B cell (primary cell): ENCODE results near the gene PAQR5. TPM values are rescaled to one million over a fixed set of nuclear protein-coding genes. Genes with fewer than 3 reads are reported as not detected.
A peak's percentile ranks its signal among the peaks of the same experiment; 100 is the strongest.

Experiments
- ATAC-seq: fragments of 200-7000 bp; cut with Tn5 transposase; one replicate; pipeline ENCODE4 v1.10.0; 2021; ENCODE audit warnings: low read depth, mild to moderate bottlenecking, moderate number of reproducible peaks, moderate library complexity
- CTCF ChIA-PET: fragments of 350-600 bp; sonication (Branson Sonifier 250); formaldehyde crosslinking; loops from one replicate; lab custom pipeline; 2021; ENCODE audit warnings: antibody characterized with exemption, inconsistent platforms; lab: Charles Lee
- POLR2A ChIA-PET: fragments of 350-600 bp; sonication (Branson Sonifier 250); formaldehyde crosslinking; loops from one replicate; lab custom pipeline; 2021; ENCODE audit warnings: antibody characterized with exemption; lab: Charles Lee
- DNase-seq: peaks from one replicate; pipeline ENCODE4 v3.0.0; 2013
- H2AFZ ChIP-seq: 2 replicates; pipeline ENCODE4 v1.6.1; 2012; ENCODE audit warnings: mild to moderate bottlenecking, low read depth, low read length; ENCODE audit not compliant: insufficient read depth, poor library complexity, severe bottlenecking
- H3K27ac ChIP-seq, 2 donors: 1 replicate in 1 of 2; 2 replicates in 1 of 2; pipeline ENCODE4 v1.5.1; 2012 to 2013; ENCODE audit warnings: low read length in 2 of 2, mild to moderate bottlenecking in 2 of 2, moderate library complexity in 1 of 2
- H3K27me3 ChIP-seq, 4 experiments: fragments of 200-600 bp in 1 of 4; sonication (generic) in 1 of 4; replicated peaks in 1 of 4; 1 replicate in 2 of 4; 2 replicates in 2 of 4; pipeline versions ENCODE4 v1.6.1 to v1.7.0; 2013 to 2016; ENCODE audit warnings: low read length in 3 of 4, mild to moderate bottlenecking in 2 of 4, mixed read lengths in 1 of 4, moderate library complexity in 1 of 4; ENCODE audit not compliant: insufficient read depth in 4 of 4, control insufficient read depth in 3 of 4; ENCODE audit errors: control extremely low read depth in 1 of 4
- H3K36me3 ChIP-seq, 2 experiments: replicated peaks in 1 of 2; 1 replicate in 1 of 2; 2 replicates in 1 of 2; pipeline versions ENCODE4 v1.6.1 to v1.7.1; 2013; ENCODE audit warnings: low read length in 1 of 2; ENCODE audit not compliant: insufficient read depth in 2 of 2, control insufficient read depth in 1 of 2; ENCODE audit errors: control extremely low read depth in 1 of 2, extremely low read depth in 1 of 2
- H3K4me1 ChIP-seq, 2 donors: fragments of 200-600 bp in 1 of 2; sonication (generic) in 1 of 2; 1 replicate in 1 of 2; 2 replicates in 1 of 2; pipeline versions ENCODE4 v1.5.1 to v1.6.1; 2013 to 2017; ENCODE audit warnings: low read length in 2 of 2; ENCODE audit not compliant: control insufficient read depth in 2 of 2, insufficient read depth in 2 of 2
- H3K4me2 ChIP-seq: replicated peaks from 2 replicates; pipeline ENCODE3; 2012; ENCODE audit warnings: mild to moderate bottlenecking, low read depth, low read length; ENCODE audit not compliant: poor library complexity, severe bottlenecking
- H3K4me3 ChIP-seq, 5 experiments: fragments of 200-600 bp in 1 of 5; sonication (generic) in 1 of 5; 1 replicate in 3 of 5; 2 replicates in 2 of 5; pipeline versions ENCODE4 v1.5.1 to v1.7.0; 2011 to 2016; ENCODE audit warnings: low read length in 4 of 5, mild to moderate bottlenecking in 4 of 5, low read depth in 2 of 5, control low read depth in 1 of 5, moderate library complexity in 1 of 5; ENCODE audit not compliant: insufficient read depth in 1 of 5; ENCODE audit errors: control extremely low read depth in 1 of 5, extremely low read depth in 1 of 5
- H3K79me2 ChIP-seq: fragments of 200-600 bp; sonication (generic); one replicate; pipeline ENCODE4 v1.6.0; 2016; ENCODE audit warnings: low read length; ENCODE audit not compliant: control insufficient read depth, insufficient read depth
- H3K9ac ChIP-seq: fragments of 200-600 bp; sonication (generic); 2 replicates; pipeline ENCODE4 v1.6.1; 2017; ENCODE audit warnings: mild to moderate bottlenecking, low read length, moderate library complexity
- H3K9me3 ChIP-seq, 3 donors: one replicate each; pipeline versions ENCODE4 v1.6.1 to v1.7.1; 2013; ENCODE audit warnings: low read length in 2 of 3; ENCODE audit not compliant: control insufficient read depth in 2 of 3, insufficient read depth in 1 of 3; ENCODE audit errors: control extremely low read depth in 1 of 3
- H4K20me1 ChIP-seq: 2 replicates; pipeline ENCODE4 v1.6.0; 2012; ENCODE audit warnings: mild to moderate bottlenecking, low read length; ENCODE audit not compliant: insufficient read depth, control insufficient read depth, poor library complexity, severe bottlenecking
- H3K27ac Mint-ChIP-seq: one replicate; pipeline ENCODE4 v1.8.0; 2021; ENCODE audit warnings: mixed read lengths
- H3K27me3 Mint-ChIP-seq: one replicate; pipeline ENCODE4 v1.8.0; 2021; ENCODE audit warnings: mixed read lengths
- H3K4me1 Mint-ChIP-seq: one replicate; pipeline ENCODE4 v1.8.0; 2021; ENCODE audit warnings: mixed read lengths
- H3K4me3 Mint-ChIP-seq: one replicate; pipeline ENCODE4 v1.8.0; 2021; ENCODE audit warnings: mixed read lengths
- H3K9me3 Mint-ChIP-seq: one replicate; pipeline ENCODE4 v1.8.0; 2022; ENCODE audit warnings: mixed read lengths; ENCODE audit not compliant: insufficient read depth
- EZH2 ChIP-seq: IDR thresholded peaks from 2 replicates; pipeline ENCODE4 v1.6.1; 2012; ENCODE audit warnings: borderline replicate concordance, low read depth, mild to moderate bottlenecking, moderate library complexity, low read length; ENCODE audit not compliant: insufficient read depth, poor library complexity, severe bottlenecking
- WGBS: methylation state at CpG from one replicate; pipeline ENCODE4 v1.1.5; 2013; ENCODE audit warnings: missing lambda C conversion rate; ENCODE audit not compliant: insufficient coverage; 5-methylcytosine and 5-hydroxymethylcytosine counted together
- intact Hi-C: fragments of 100-400 bp; cut with micrococcal nuclease; formaldehyde crosslinking; loops from one replicate; pipeline ENCODE4 v1.10.0; 2022
- polyA plus RNA-seq: library from polyadenylated mRNA; depleted of rRNA; stranded (reverse); fragments of >200 nt; gene quantifications from 2 replicates; pipeline ENCODE4 v1.2.3, GENCODE V29; 2012
- total RNA-seq, 2 donors: library from RNA; stranded (reverse); fragments of 120-200 nt in 1 of 2; gene quantifications; 1 replicate in 1 of 2; 2 replicates in 1 of 2; pipeline versions ENCODE4 v1.2.3 to v1.2.4, GENCODE V29; 2013 to 2022
- TF ChIP-seq, protein P1 (sequence below): fragments of 200-600 bp; IDR thresholded peaks from one replicate; pipeline ENCODE4 v1.8.0; 2022; ENCODE audit warnings: antibody characterized with exemption, mild to moderate bottlenecking

The PAQR5 gene
- total and polyA plus RNA-seq, 2 donors (not counting 1 experiment from before 2014, with no cell fraction given), result not detected

DNA sequence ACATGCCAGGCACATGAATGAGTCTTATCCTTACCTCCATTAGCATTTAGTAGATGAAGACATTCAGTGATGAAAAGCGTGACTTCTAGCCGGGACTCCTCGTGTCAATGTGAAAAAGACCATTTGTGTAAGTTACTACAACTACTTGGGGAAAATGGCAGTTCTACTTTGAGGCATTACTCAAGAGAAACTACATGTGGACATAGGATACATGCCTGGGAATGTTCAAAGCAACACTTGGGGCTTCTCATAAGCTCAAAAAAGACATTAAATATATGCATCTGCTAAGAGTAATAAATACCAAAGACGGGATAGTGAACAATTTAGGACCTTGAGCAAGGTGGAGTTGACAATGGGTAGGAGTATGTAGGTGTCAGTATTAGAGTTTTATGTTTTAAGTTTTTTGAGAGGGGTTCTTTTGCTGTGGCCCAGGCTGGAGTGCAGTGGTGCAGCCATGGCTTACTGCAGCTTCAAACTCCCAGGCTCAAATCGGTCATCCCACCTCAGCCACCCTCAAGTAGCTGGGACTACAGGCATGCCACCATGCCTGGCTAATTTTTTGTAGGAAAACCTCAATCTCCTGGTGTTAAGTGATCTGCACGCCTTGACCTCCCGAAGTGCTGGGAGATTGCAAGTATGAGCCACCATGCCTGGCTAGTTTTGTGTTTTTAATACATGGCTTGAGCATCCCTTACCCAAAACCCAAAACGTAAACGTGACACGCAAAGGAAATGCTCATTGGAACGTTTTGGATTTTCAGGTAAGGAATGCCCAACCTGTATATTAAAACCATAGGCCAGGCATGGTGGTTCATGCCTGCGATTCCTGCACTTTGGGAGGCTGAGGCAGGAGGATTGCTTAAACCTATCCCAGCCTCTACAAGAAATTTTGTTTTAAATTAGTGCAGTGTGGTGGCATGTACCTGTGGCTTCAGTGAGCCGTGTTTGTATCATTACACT, 157.8 kb downstream of the PAQR5 start:
- Mint-ChIP-seq H3K4me3 (no peak overlapping the region), H3K27me3 (no peaks in the 10 kb centered on the region), H3K27ac (peak overlapping the region; percentile 0), H3K4me1 (peaks cover 43% of the 10 kb centered on the region), H3K9me3 (no peaks in the 10 kb centered on the region)
- Histone ChIP-seq H3K27me3 (no peaks in the 10 kb centered on the region), H2AFZ (no peak overlapping the region), H3K79me2 (peaks cover 26% of the 10 kb centered on the region), H3K27ac (no peak overlapping the region), H3K9ac (no peak overlapping the region), H3K9me3 (no peaks in the 10 kb centered on the region), H3K36me3 (peaks cover 0 to 35% of the 10 kb centered on the region in 2 experiments), H3K4me2 (no peak overlapping the region), H3K4me3 (no peak overlapping the region), H4K20me1 (peaks cover 40% of the 10 kb centered on the region), H3K4me1 (peaks cover 24 to 26% of the 10 kb centered on the region in 2 donors)
- intact Hi-C loops, result no loop called here
- DNase-seq (no peak), ATAC-seq (no peak)
- ChIA-PET CTCF (interaction anchor here (1.0 kb wide), 1 partner anchor 61 kb away, joined by 3 read pairs; no protein-coding TSS in a partner anchor), POLR2A (no interaction called here)
- 92% methylated on average over 4 of the region's 13 CpGs for WGBS
- no peak for TF ChIP-seq EZH2
- TF ChIP-seq, protein P1, sequence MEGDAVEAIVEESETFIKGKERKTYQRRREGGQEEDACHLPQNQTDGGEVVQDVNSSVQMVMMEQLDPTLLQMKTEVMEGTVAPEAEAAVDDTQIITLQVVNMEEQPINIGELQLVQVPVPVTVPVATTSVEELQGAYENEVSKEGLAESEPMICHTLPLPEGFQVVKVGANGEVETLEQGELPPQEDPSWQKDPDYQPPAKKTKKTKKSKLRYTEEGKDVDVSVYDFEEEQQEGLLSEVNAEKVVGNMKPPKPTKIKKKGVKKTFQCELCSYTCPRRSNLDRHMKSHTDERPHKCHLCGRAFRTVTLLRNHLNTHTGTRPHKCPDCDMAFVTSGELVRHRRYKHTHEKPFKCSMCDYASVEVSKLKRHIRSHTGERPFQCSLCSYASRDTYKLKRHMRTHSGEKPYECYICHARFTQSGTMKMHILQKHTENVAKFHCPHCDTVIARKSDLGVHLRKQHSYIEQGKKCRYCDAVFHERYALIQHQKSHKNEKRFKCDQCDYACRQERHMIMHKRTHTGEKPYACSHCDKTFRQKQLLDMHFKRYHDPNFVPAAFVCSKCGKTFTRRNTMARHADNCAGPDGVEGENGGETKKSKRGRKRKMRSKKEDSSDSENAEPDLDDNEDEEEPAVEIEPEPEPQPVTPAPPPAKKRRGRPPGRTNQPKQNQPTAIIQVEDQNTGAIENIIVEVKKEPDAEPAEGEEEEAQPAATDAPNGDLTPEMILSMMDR, result no peak

Other genes with a start within 250 kb of the PAQR5 start
- 5.3 and 5.4 TPM in 2 replicates for gene GLCE, start 138.3 kb upstream of the PAQR5 start, total RNA-seq
- 2.3 and 3.0 TPM in 2 replicates for gene GLCE, start 138.3 kb upstream of the PAQR5 start, polyA plus RNA-seq
- gene KIF23, start 115.4 kb downstream of the PAQR5 start, total RNA-seq, result 0.30 and 0.41 TPM in 2 replicates
- 0.34 and 0.81 TPM in 2 replicates for gene KIF23, start 115.4 kb downstream of the PAQR5 start, polyA plus RNA-seq
- 2,373 and 2,400 TPM in 2 replicates for gene RPLP1, start 153.9 kb downstream of the PAQR5 start, total RNA-seq
- 1,921 and 2,470 TPM in 2 replicates for gene RPLP1, start 153.9 kb downstream of the PAQR5 start, polyA plus RNA-seq